Keratinocyte (primary cell): ENCODE data around the gene ZFYVE19. TPM values are rescaled to one million over a fixed set of nuclear protein-coding genes. Genes with fewer than 3 reads are reported as not detected.
A peak's percentile ranks its signal among the peaks of the same experiment; 100 is the strongest.

Source experiments
- DNase-seq: peaks from one replicate; pipeline ENCODE4 v3.0.0-alpha.2; 2011; ENCODE audit warnings: low read depth, missing footprints, low spot score
- FAIRE-seq: peaks from 2 replicates; lab custom pipeline; 2011; peaks lifted over from hg19 to GRCh38; lab: Jason Lieb, UNC
- H2AFZ ChIP-seq: 2 replicates; pipeline ENCODE4 v1.6.0; 2012; ENCODE audit warnings: low read length, control low read depth, inconsistent platforms; ENCODE audit not compliant: control insufficient read depth
- H3K27ac ChIP-seq: 2 replicates; pipeline ENCODE4 v1.5.1; 2011; ENCODE audit warnings: low read length; ENCODE audit not compliant: control insufficient read depth, insufficient read depth
- H3K27me3 ChIP-seq: 3 replicates; pipeline ENCODE4 v1.6.0; 2011; ENCODE audit warnings: low read length; ENCODE audit not compliant: control insufficient read depth, insufficient read depth; ENCODE audit errors: extremely low read depth
- H3K36me3 ChIP-seq, 2 experiments: 2 replicates in 1 of 2; 3 replicates in 1 of 2; pipeline ENCODE4 v1.5.1; 2011; ENCODE audit warnings: low read length in 2 of 2, mild to moderate bottlenecking in 1 of 2; ENCODE audit not compliant: control insufficient read depth in 2 of 2, insufficient read depth in 2 of 2; ENCODE audit errors: extremely low read depth in 1 of 2
- H3K4me1 ChIP-seq: 3 replicates; pipeline ENCODE4 v1.5.1; 2011; ENCODE audit warnings: low read length; ENCODE audit not compliant: control insufficient read depth, insufficient read depth; ENCODE audit errors: extremely low read depth
- H3K4me2 ChIP-seq: 3 replicates; pipeline ENCODE4 v1.6.0; 2011; ENCODE audit warnings: low read depth, low read length; ENCODE audit not compliant: control insufficient read depth, insufficient read depth; ENCODE audit errors: extremely low read depth
- H3K4me3 ChIP-seq, 3 experiments: fragments of 200-600 bp in 1 of 3; sonication (generic) in 1 of 3; 2 replicates in 2 of 3; 3 replicates in 1 of 3; pipeline ENCODE4 v1.5.1; 2011 to 2016; ENCODE audit warnings: low read length in 3 of 3, mild to moderate bottlenecking in 3 of 3, control low read depth in 2 of 3, inconsistent platforms in 1 of 3, low read depth in 1 of 3, mixed read lengths in 1 of 3, mixed run types in 1 of 3, moderate library complexity in 1 of 3; ENCODE audit not compliant: control insufficient read depth in 2 of 3, insufficient read depth in 2 of 3; ENCODE audit errors: extremely low read depth in 1 of 3
- H3K79me2 ChIP-seq: 2 replicates; pipeline ENCODE4 v1.6.0; 2012; ENCODE audit warnings: low read length; ENCODE audit not compliant: control insufficient read depth, insufficient read depth
- H3K9ac ChIP-seq: 3 replicates; pipeline ENCODE4 v1.6.0; 2011; ENCODE audit warnings: low read length; ENCODE audit not compliant: control insufficient read depth, insufficient read depth; ENCODE audit errors: extremely low read depth
- H3K9me1 ChIP-seq: 3 replicates; pipeline ENCODE4 v1.6.0; 2011; ENCODE audit warnings: low read length; ENCODE audit not compliant: control insufficient read depth, insufficient read depth; ENCODE audit errors: extremely low read depth
- H3K9me3 ChIP-seq: 2 replicates; pipeline ENCODE4 v1.5.1; 2012; ENCODE audit warnings: low read depth, low read length; ENCODE audit not compliant: control insufficient read depth
- H4K20me1 ChIP-seq: 3 replicates; pipeline ENCODE4 v1.6.0; 2011; ENCODE audit warnings: low read length; ENCODE audit not compliant: control insufficient read depth, insufficient read depth; ENCODE audit errors: extremely low read depth
- CTCF ChIP-seq, 3 experiments: IDR thresholded peaks in 1 of 3; conservative IDR thresholded peaks in 1 of 3; optimal IDR thresholded peaks in 1 of 3; 2 replicates in 2 of 3; 3 replicates in 1 of 3; pipeline versions ENCODE3 to v1.5.1; 2011; ENCODE audit warnings: low read length in 3 of 3, mild to moderate bottlenecking in 3 of 3, moderate library complexity in 2 of 3, control low read depth in 1 of 3, inconsistent platforms in 1 of 3; ENCODE audit not compliant: insufficient read depth in 2 of 3; ENCODE audit errors: extremely low read depth in 1 of 3
- EZH2 ChIP-seq: IDR thresholded peaks from one replicate; pipeline ENCODE4 v1.6.1; 2012; ENCODE audit warnings: inconsistent platforms, mild to moderate bottlenecking, low read length, moderate library complexity
- dilution Hi-C: fragments of 300-500 bp; cut with MboI; formaldehyde crosslinking; loops from one replicate; pipeline ENCODE4 v1.7.0; 2020; ENCODE audit warnings: low sequenced_read_pairs; ENCODE audit not compliant: extremely low pct_ligation_motif_present
- polyA plus RNA-seq, 5 experiments: library from polyadenylated mRNA; depleted of rRNA in 3 of 5; stranded (reverse) in 3 of 5; stranded (forward) in 1 of 5; unstranded in 1 of 5; fragments of >200 nt; gene quantifications; 1 replicate in 1 of 5; 2 replicates in 3 of 5; 3 replicates in 1 of 5; pipeline versions ENCODE4 v1.2.1 to v1.2.3, GENCODE V29; 2011 to 2012; ENCODE audit warnings: missing spikeins in 2 of 5, low read depth in 1 of 5, low replicate concordance in 1 of 5

ZFYVE19 gene
- polyA plus RNA-seq, 1 donor (not counting 4 experiments of a cell fraction or from before 2014, with no cell fraction given) = 19.0 TPM

GRCh38 chr15:40764629-40765103, 42.2 kb upstream of the ZFYVE19 start:
- H3K9me3 ChIP-seq = no peaks in the 10 kb centered on the region
- H3K27ac ChIP-seq = peak overlapping the region; percentile 4
- TF ChIP-seq EZH2 (no peak), CTCF (optimal IDR thresholded peaks at IDR 0.05 in 1 of 3, IDR thresholded peaks at IDR 0.05 in 1 of 3, conservative IDR thresholded peaks at IDR 0.05 in 1 of 3; ENCODE audit: extremely low read depth in 1 of 3, insufficient read depth in 2 of 3, low read length in 3 of 3) (no peak)
- no peaks in the 10 kb centered on the region for H4K20me1 ChIP-seq
- peaks cover 62% of the 10 kb centered on the region for H3K4me1 ChIP-seq
- DNase-seq = no peak
- peak overlapping the region; percentile 86 for H3K4me2 ChIP-seq
- H3K27me3 ChIP-seq = no peaks in the 10 kb centered on the region
- dilution Hi-C loops = no loop called here
- no peak for FAIRE-seq
- no peaks in the 10 kb centered on the region for H3K79me2 ChIP-seq
- H3K36me3 ChIP-seq = peaks cover 0 to 2% of the 10 kb centered on the region in 2 experiments
- peaks cover 2% of the 10 kb centered on the region for H3K9me1 ChIP-seq
- no peak overlapping the region for H2AFZ ChIP-seq
- H3K4me3 ChIP-seq = peak overlapping the region in 1 of 3 experiments; percentile 61
- H3K9ac ChIP-seq = peak overlapping the region; percentile 10

- Histone ChIP-seq H2AFZ (no peak overlapping the region), H3K4me1 (peaks cover 74% of the 10 kb centered on the region), H4K20me1 (no peaks in the 10 kb centered on the region), H3K4me3 (peak overlapping the region in 1 of 3 experiments; percentile 30), H3K9ac (peak overlapping the region; percentile 39), H3K9me3 (no peaks in the 10 kb centered on the region), H3K27me3 (no peaks in the 10 kb centered on the region), H3K36me3 (peaks cover 4% of the 10 kb centered on the region in 2 experiments), H3K9me1 (peaks cover 2% of the 10 kb centered on the region), H3K27ac (peak overlapping the region; percentile 32), H3K4me2 (peak overlapping the region; percentile 52), H3K79me2 (no peaks in the 10 kb centered on the region)
- dilution Hi-C loops = no loop called here
- no peak for DNase-seq
- no peak for FAIRE-seq
- no peak for TF ChIP-seq CTCF (optimal IDR thresholded peaks at IDR 0.05 in 1 of 3, IDR thresholded peaks at IDR 0.05 in 1 of 3, conservative IDR thresholded peaks at IDR 0.05 in 1 of 3; ENCODE audit: extremely low read depth in 1 of 3, insufficient read depth in 2 of 3, low read length in 3 of 3)
- TF ChIP-seq EZH2 = no peak
These were observed 40.6 kb upstream of the ZFYVE19 start for GRCh38 chr15:40766194-40766815.
